Kidney capillary endothelial cell (primary cell): ENCODE results near the gene RBBP8.
"Not testable (repeated sequence)": the region's sequence is repeated elsewhere in the genome, so short reads cannot be mapped to it uniquely, and the experiment has no call there.

Experiments
- DNase-seq: peaks from one replicate; pipeline ENCODE4 v3.0.0-alpha.2; 2018; ENCODE audit warnings: low spot score

Gene RBBP8

GRCh38 chr18:22933206-22933965 lies at the start of gene RBBP8:
RBBP8 (plus strand) TSS chr18:22933328; CDS start chr18:22936852, 3,524 bp downstream.
- DNase-seq = peak; percentile 72

- no peak for DNase-seq
Measured at GRCh38 chr18:22883827-22884226, 49.3 kb upstream of the RBBP8 start.

GRCh38 chr18:22885694-22886093 lies 47.4 kb upstream of the RBBP8 start:
- not testable (repeated sequence) for DNase-seq

GRCh38 chr18:22899421-22899820 lies 33.7 kb upstream of the RBBP8 start:
- DNase-seq = no peak

GRCh38 chr18:22900558-22901238 lies 32.4 kb upstream of the RBBP8 start:
- DNase-seq = no peak

- no peak for DNase-seq
Measured at GRCh38 chr18:22902093-22902492, 31.0 kb upstream of the RBBP8 start.

GRCh38 chr18:22903248-22903647 lies 29.9 kb upstream of the RBBP8 start:
- DNase-seq = not testable (repeated sequence)

GRCh38 chr18:22912149-22912548 lies 21.0 kb upstream of the RBBP8 start:
- no peak for DNase-seq

- DNase-seq = no peak
Measured at GRCh38 chr18:22912835-22913234, 20.3 kb upstream of the RBBP8 start.

- no peak for DNase-seq
Measured at GRCh38 chr18:22913861-22914260, 19.3 kb upstream of the RBBP8 start.

GRCh38 chr18:22914633-22915032 lies 18.5 kb upstream of the RBBP8 start:
- no peak for DNase-seq

GRCh38 chr18:22915337-22915736 lies 17.8 kb upstream of the RBBP8 start:
- no peak for DNase-seq

- no peak for DNase-seq
Measured at GRCh38 chr18:22921772-22922171, 11.4 kb upstream of the RBBP8 start.

GRCh38 chr18:22924589-22924988 lies 8.5 kb upstream of the RBBP8 start:
- DNase-seq = no peak

GRCh38 chr18:22926454-22926853 lies 6.7 kb upstream of the RBBP8 start:
- DNase-seq = no peak

- DNase-seq = no peak
Measured at GRCh38 chr18:22928339-22928738, 4.8 kb upstream of the RBBP8 start.

- DNase-seq = peak; percentile 57
Measured at GRCh38 chr18:22930089-22930713, 2.9 kb upstream of the RBBP8 start.

- no peak for DNase-seq
Measured at GRCh38 chr18:22932885-22933205, 283 bp upstream of the RBBP8 start.

GRCh38 chr18:22933966-22934423 lies 867 bp downstream of the RBBP8 start:
- DNase-seq = no peak

GRCh38 chr18:22934789-22935188 lies 1.7 kb downstream of the RBBP8 start:
- DNase-seq = no peak

GRCh38 chr18:22935431-22935830 lies 2.3 kb downstream of the RBBP8 start:
- DNase-seq = peak; percentile 5

- no peak for DNase-seq
Measured at GRCh38 chr18:22936515-22936914, 3.4 kb downstream of the RBBP8 start.

- DNase-seq = no peak
Measured at GRCh38 chr18:22939649-22940048, 6.5 kb downstream of the RBBP8 start.
